SKM-1 (cell line): Measurements from ENCODE around the gene CDC42SE2.
"Not testable (repeated sequence)": the region's sequence is repeated elsewhere in the genome, so short reads cannot be mapped to it uniquely, and the experiment has no call there.

Experiments
- DNase-seq: peaks from one replicate; lab custom pipeline; 2025; ENCODE audit not compliant: unreplicated experiment; lab: John Stamatoyannopoulos, UW

CDC42SE2 gene

GRCh38 chr5:131277875-131278740 is 14.3 kb downstream of the CDC42SE2 start:
- no peak for DNase-seq

GRCh38 chr5:131278741-131279124 is 14.9 kb downstream of the CDC42SE2 start:
- not testable (repeated sequence) for DNase-seq

- no peak for DNase-seq
Measured at GRCh38 chr5:131279204-131279603, 15.4 kb downstream of the CDC42SE2 start.

GRCh38 chr5:131280417-131280816 is 16.6 kb downstream of the CDC42SE2 start:
- no peak for DNase-seq

- no peak for DNase-seq
Measured at GRCh38 chr5:131281133-131281867, 17.4 kb downstream of the CDC42SE2 start.

- no peak for DNase-seq
Measured at GRCh38 chr5:131281868-131282234, 18.0 kb downstream of the CDC42SE2 start.

GRCh38 chr5:131282235-131282634 is 18.4 kb downstream of the CDC42SE2 start:
- no peak for DNase-seq

GRCh38 chr5:131285703-131286399 is 22.0 kb downstream of the CDC42SE2 start:
- DNase-seq: no peak

GRCh38 chr5:131286400-131286715 is 22.5 kb downstream of the CDC42SE2 start:
- no peak for DNase-seq

- DNase-seq: no peak
Measured at GRCh38 chr5:131288328-131288727, 24.5 kb downstream of the CDC42SE2 start.

- no peak for DNase-seq
Measured at GRCh38 chr5:131289738-131290137, 25.9 kb downstream of the CDC42SE2 start.

GRCh38 chr5:131296213-131296672 is 32.4 kb downstream of the CDC42SE2 start:
- no peak for DNase-seq

- DNase-seq: no peak
Measured at GRCh38 chr5:131297886-131298285, 34.0 kb downstream of the CDC42SE2 start.

GRCh38 chr5:131299465-131299864 is 35.6 kb downstream of the CDC42SE2 start:
- no peak for DNase-seq

- no peak for DNase-seq
Measured at GRCh38 chr5:131302506-131302905, 38.7 kb downstream of the CDC42SE2 start.

- no peak for DNase-seq
Measured at GRCh38 chr5:131303537-131303936, 39.7 kb downstream of the CDC42SE2 start.

- DNase-seq: no peak
Measured at GRCh38 chr5:131304414-131304813, 40.6 kb downstream of the CDC42SE2 start.

GRCh38 chr5:131305138-131305689 is 41.4 kb downstream of the CDC42SE2 start:
- no peak for DNase-seq

GRCh38 chr5:131305906-131306305 is 42.1 kb downstream of the CDC42SE2 start:
- no peak for DNase-seq

- DNase-seq: not testable (repeated sequence)
Measured at GRCh38 chr5:131312235-131312772, 48.5 kb downstream of the CDC42SE2 start.

- DNase-seq: no peak
Measured at GRCh38 chr5:131316026-131316425, 52.2 kb downstream of the CDC42SE2 start.
